Epithelial cell of esophagus (primary cell): ENCODE results near the gene THADA.
"Not testable (repeated sequence)": the region's sequence is repeated elsewhere in the genome, so short reads cannot be mapped to it uniquely, and the experiment has no call there.

ENCODE experiments used
- DNase-seq: peaks from one replicate; pipeline ENCODE4 v3.0.0; 2010; ENCODE audit warnings: low read depth
- H3K4me3 ChIP-seq: 2 replicates; pipeline ENCODE4 v1.5.1; 2011; ENCODE audit warnings: mild to moderate bottlenecking, low read length, control low read depth
- CTCF ChIP-seq: IDR thresholded peaks from 2 replicates; pipeline ENCODE4 v1.5.1; 2011; ENCODE audit warnings: low read depth, mild to moderate bottlenecking, low read length, control low read depth, inconsistent platforms; ENCODE audit not compliant: insufficient read depth; ENCODE audit errors: missing control alignments

THADA gene

GRCh38 chr2:43400508-43400907, 195.3 kb downstream of the THADA start:
- no peak overlapping the region for H3K4me3 ChIP-seq
- no peak for DNase-seq
- no peak for TF ChIP-seq CTCF

- DNase-seq = no peak
- no peak overlapping the region for H3K4me3 ChIP-seq
- no peak for TF ChIP-seq CTCF
Observed at GRCh38 chr2:43399515-43400264, 196.1 kb downstream of the THADA start.

- no peak for TF ChIP-seq CTCF
- no peak for DNase-seq
- H3K4me3 ChIP-seq = no peak overlapping the region
Observed at GRCh38 chr2:43399098-43399497, 196.7 kb downstream of the THADA start.

GRCh38 chr2:43397821-43398220, 198.0 kb downstream of the THADA start:
- no peak for DNase-seq
- H3K4me3 ChIP-seq = no peak overlapping the region
- no peak for TF ChIP-seq CTCF

GRCh38 chr2:43397411-43397810, 198.4 kb downstream of the THADA start:
- no peak for TF ChIP-seq CTCF
- no peak for DNase-seq
- no peak overlapping the region for H3K4me3 ChIP-seq

- H3K4me3 ChIP-seq, DNase-seq: not testable (repeated sequence)
Observed at GRCh38 chr2:43396344-43396743, 199.5 kb downstream of the THADA start.

- no peak overlapping the region for H3K4me3 ChIP-seq
- DNase-seq = no peak
- no peak for TF ChIP-seq CTCF
Observed at GRCh38 chr2:43393918-43394317, 201.9 kb downstream of the THADA start.
